GM12892 (cell line): Measurements from ENCODE around the gene MRPL11.

Experiments used
- POLR2A ChIP-seq: IDR thresholded peaks from 2 replicates; pipeline ENCODE4 v1.6.1; 2011; ENCODE audit warnings: low read depth, low read length, control low read depth
- POLR2AphosphoS5 ChIP-seq: IDR thresholded peaks from 2 replicates; pipeline ENCODE4 v1.6.1; 2011; ENCODE audit warnings: low read depth, low read length, control low read depth

DNA sequence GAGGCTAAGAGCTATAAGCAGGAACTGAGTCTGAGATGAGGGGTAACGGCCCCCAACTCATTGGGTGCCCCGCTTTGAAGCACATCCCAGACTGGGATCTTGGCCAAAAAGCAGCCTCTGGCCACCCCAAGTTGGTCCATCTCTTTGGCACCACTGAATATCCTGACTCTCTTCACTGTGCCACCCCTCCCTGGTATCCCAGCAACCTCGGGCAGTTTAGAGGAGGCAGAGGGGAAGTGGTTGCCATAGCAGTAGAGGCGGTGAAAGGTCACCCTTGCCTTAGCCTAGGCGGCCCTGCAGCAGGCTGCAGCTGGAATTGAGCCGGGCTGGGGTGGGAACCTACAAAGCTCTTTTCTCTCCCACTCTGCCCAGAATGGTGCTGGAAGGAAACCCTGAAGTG is 29.1 kb upstream of the MRPL11 start:
- TF ChIP-seq POLR2A (no peak), POLR2AphosphoS5 (no peak)
